Muscle layer of duodenum (tissue), 2 donors: ENCODE results near the gene NKAPL.

ENCODE experiments used
- H3K27ac ChIP-seq: one replicate; pipeline ENCODE4 v1.7.0; 2013; ENCODE audit warnings: mild to moderate bottlenecking, low read length
- H3K27me3 ChIP-seq: one replicate; pipeline ENCODE4 v1.7.0; 2013; ENCODE audit warnings: low read depth, mild to moderate bottlenecking, control low read depth, low read length
- H3K36me3 ChIP-seq, 2 donors: one replicate each; pipeline ENCODE4 v1.7.0; 2013; ENCODE audit warnings: low read length in 2 of 2, control low read depth in 1 of 2, mild to moderate bottlenecking in 1 of 2; ENCODE audit not compliant: insufficient read depth in 2 of 2, control insufficient read depth in 1 of 2
- H3K4me1 ChIP-seq, 2 donors: one replicate each; pipeline ENCODE4 v1.7.0; 2013; ENCODE audit warnings: low read length in 2 of 2, mild to moderate bottlenecking in 2 of 2, control low read depth in 1 of 2, moderate library complexity in 1 of 2; ENCODE audit not compliant: insufficient read depth in 2 of 2, control insufficient read depth in 1 of 2
- H3K4me3 ChIP-seq, 2 donors: one replicate each; pipeline ENCODE4 v1.7.0; 2013; ENCODE audit warnings: low read length in 2 of 2, low read depth in 1 of 2, mild to moderate bottlenecking in 1 of 2
- H3K9me3 ChIP-seq, 2 donors: one replicate each; pipeline ENCODE4 v1.7.0; 2013; ENCODE audit warnings: low read length in 2 of 2, control low read depth in 1 of 2, mild to moderate bottlenecking in 1 of 2; ENCODE audit not compliant: control insufficient read depth in 1 of 2
- donor health status: healthy.

Gene NKAPL

DNA sequence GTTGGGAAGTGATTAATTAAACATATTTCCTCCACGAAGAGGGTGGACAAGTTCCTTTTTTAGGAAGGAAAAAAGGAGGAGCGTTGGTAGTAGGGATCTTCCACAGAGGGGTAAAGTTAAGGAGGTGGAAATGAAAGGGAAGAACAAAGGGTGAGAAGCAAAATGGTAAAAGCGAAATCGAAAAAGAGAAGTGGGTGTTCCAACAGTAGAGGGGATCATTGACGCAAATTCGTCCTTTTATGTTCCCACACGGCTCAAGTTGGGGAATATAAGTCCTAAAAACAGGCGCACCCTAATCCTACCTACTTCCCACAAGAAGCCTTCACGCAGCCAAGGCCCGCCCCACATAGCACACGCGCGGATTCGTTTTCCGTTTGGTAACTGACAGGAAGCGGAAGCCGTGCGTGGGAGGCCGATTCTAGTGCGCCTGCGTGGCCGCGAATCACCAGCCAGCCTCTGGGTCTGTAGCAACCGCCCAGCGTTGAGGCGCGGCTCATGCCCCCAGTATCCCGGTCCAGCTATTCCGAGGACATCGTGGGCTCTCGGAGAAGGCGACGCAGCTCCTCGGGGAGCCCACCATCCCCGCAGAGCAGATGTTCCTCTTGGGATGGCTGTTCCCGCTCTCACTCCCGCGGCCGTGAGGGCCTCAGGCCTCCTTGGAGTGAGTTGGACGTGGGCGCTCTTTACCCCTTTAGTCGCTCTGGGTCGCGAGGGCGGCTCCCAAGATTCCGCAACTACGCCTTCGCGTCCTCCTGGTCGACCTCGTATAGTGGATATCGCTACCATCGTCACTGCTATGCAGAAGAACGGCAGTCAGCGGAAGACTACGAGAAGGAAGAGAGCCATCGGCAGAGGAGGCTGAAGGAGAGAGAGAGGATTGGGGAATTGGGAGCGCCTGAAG lies at the start of gene NKAPL:
NKAPL (plus strand) TSS at position 421 of the 901 bp plus-strand sequence; CDS start at position 496, 75 bp downstream.
- Histone ChIP-seq H3K9me3 (peaks cover 0 to 16% of the 10 kb centered on the region in 2 donors), H3K27ac (no peak within 1 kb of the TSS), H3K4me3 (peak within 1 kb of the TSS; percentile 61 to 68), H3K27me3 (no peaks in the 10 kb centered on the region), H3K36me3 (no peaks in the 10 kb centered on the region), H3K4me1 (peaks cover 0 to 3% of the 10 kb centered on the region in 2 donors)

DNA sequence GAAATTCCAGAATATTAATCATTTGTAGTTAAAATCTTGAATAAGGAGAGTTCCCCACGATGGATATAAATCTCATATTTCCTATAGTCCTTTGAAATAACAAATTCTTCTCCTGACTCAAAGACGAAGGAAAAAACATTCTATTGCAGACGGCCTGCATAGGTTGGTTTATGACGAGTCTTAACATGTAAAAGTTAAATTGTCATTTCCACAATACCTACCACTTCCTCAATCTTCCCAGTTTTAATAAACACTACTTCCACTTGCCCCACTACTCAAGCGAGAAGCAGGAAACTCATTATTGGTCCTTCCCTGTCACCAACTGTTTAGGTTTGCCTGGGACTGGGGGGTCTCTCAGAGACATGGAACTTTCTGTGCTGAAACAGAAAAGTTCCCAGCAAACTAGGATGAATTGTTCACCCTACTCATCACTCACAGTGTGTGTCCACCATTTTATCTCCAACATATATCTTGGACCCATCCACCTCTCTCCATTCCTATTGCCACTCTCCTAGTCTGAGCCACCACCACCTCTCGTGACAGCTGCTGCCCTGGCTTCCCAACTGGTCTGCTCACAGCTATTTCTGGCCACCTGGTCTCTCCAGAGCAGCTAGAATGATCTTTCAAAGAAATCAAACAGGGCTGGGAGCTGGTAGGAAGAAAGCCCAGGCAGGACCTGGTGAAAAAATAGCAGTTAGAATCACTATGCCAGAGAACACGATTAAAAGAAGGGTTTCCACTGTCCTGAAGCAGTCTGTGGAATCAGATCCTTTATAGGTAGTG lies 49.2 kb upstream of the NKAPL start:
- H3K36me3 ChIP-seq = no peaks in the 10 kb centered on the region
- H3K9me3 ChIP-seq = peaks cover 2 to 10% of the 10 kb centered on the region in 2 donors
- peaks cover 0 to 8% of the 10 kb centered on the region in 2 donors for H3K4me1 ChIP-seq
- H3K4me3 ChIP-seq = no peak overlapping the region
- no peak overlapping the region for H3K27ac ChIP-seq
- H3K27me3 ChIP-seq = peaks cover 55% of the 10 kb centered on the region

DNA sequence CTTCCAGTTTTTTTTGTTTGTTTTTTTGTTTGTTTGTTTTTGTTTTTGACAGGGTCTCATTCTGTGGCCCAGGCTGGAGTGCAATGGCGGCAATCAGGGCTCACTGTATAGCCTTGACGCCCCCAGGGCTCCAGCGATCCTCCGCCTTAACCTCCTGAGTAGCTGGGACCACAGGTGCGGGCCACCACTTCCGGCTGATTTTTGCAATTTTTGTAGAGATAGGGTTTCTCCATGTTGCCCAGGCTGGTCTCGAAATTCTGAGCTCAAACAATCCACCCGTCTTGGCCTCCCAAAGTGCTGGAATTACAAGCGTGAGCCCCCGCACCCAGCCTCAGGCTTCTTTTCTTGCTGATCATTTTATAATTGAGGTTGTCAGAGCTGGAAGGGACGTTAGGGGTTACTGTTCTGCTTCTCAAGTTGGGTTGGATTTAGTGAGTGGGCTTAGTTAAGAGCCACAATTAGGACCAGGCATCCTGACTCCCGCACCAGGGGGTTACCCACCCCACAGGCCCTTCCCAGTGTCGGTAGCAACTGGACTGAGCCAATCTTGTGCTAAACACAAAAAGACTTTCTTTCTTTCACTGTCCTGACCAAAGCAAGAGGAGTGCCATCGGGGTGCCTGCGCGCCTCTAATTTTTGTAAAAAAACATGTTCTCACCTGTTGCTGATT lies 47.1 kb upstream of the NKAPL start:
- H3K27ac ChIP-seq = no peak overlapping the region
- H3K4me1 ChIP-seq = peaks cover 0 to 8% of the 10 kb centered on the region in 2 donors
- peaks cover 58% of the 10 kb centered on the region for H3K27me3 ChIP-seq
- H3K36me3 ChIP-seq = no peaks in the 10 kb centered on the region
- peaks cover 0 to 4% of the 10 kb centered on the region in 2 donors for H3K9me3 ChIP-seq
- H3K4me3 ChIP-seq = peak overlapping the region; percentile 34 to 62

DNA sequence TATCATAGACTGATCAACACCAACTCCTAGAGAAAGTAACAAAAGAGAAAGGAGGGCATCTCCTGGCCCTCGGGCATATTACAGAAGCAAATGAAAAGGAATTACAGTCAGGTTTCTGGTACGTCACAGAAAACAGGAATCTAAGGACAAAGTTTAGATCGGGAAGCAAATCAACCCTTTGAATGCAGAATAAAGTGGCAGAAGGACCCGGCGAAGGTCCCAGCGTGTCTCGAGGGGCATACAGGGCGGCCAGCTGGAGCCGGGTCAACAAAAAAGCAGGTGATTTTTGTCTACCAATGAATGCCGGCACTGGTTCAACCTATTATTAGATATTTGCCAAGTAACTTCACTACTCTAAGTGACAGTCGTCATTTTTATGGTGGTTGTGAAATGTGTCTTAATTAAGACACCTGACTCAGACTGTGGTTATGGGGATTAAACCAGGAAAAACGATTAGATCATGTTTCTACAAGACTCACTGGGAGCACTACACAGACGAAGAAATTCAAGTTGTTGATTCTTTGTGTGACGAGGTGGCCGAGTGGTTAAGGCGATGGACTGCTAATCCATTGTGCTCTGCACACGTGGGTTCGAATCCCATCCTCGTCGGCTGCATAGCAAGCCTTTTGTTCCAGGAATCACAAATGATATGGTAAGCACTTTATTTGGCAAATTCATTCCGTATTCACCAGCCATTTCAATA lies 46.4 kb upstream of the NKAPL start:
- no peaks in the 10 kb centered on the region for H3K36me3 ChIP-seq
- H3K27me3 ChIP-seq = peaks cover 51% of the 10 kb centered on the region
- peaks cover 0 to 8% of the 10 kb centered on the region in 2 donors for H3K4me1 ChIP-seq
- no peaks in the 10 kb centered on the region for H3K9me3 ChIP-seq
- peak overlapping the region; percentile 34 for H3K27ac ChIP-seq
- H3K4me3 ChIP-seq = peak overlapping the region; percentile 34 to 62

DNA sequence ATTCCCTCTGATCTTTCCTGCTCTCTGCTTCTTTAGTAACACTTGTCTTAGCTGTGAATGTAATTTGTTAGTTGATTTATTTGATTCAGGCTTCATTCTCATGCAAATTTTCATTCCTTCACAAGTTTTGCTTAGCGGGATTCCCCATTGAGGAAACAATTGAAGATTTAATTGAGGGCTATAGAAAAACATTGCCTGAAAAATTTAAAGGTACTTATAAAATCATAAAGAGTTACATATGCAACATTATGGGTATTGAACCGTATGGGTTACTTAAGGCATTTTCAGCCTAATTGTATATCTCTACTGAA lies 45.9 kb upstream of the NKAPL start:
- peaks cover 46% of the 10 kb centered on the region for H3K27me3 ChIP-seq
- peaks cover 0 to 9% of the 10 kb centered on the region in 2 donors for H3K4me1 ChIP-seq
- peak overlapping the region in 1 of 2 donors; percentile 62 for H3K4me3 ChIP-seq
- H3K9me3 ChIP-seq = no peaks in the 10 kb centered on the region
- H3K36me3 ChIP-seq = no peaks in the 10 kb centered on the region
- H3K27ac ChIP-seq = no peak overlapping the region

DNA sequence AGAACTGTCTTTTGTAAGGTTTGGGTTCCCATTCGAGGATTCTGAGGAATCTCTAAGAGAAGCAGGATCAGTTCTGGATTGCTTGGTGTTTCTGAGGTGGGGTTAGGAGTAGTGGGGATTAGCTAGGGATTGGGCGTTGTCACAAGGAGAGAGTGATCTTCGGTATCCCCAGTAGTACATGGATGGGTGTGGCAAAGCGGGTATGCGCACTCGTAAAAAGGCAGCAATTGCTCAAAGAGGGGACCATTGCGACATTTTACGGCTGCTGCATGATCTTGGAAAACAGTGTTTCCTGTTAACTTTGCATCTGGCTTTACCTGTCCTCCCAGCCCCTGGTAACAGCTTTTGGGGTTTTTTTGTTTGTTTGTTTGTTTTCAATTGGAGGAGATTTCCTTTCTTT lies 43.7 kb upstream of the NKAPL start:
- Histone ChIP-seq H3K4me3 (peak overlapping the region in 1 of 2 donors; percentile 13), H3K27ac (no peak overlapping the region), H3K9me3 (no peaks in the 10 kb centered on the region), H3K27me3 (peaks cover 28% of the 10 kb centered on the region), H3K36me3 (no peaks in the 10 kb centered on the region), H3K4me1 (peaks cover 0 to 17% of the 10 kb centered on the region in 2 donors)

DNA sequence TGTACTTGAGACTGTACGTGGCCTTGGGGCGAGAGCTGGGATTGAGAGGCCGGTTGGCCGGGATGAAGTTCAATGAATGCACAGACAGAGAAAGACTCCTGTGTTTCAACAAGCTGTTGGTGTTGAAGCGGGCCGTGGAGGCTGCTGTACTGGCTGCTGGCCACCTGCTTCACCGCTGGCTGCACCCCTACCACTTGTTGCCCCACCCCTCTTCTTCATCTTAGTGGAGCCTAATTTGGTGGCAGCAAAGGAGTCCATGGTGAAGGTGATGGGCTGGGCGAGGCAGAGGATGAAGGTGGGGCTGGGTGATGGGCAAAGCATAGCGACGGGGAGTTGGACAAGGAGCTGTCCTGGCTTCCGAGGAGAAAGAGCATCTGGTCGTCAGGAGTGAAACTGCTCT lies 41.2 kb upstream of the NKAPL start:
- Histone ChIP-seq H3K9me3 (no peaks in the 10 kb centered on the region), H3K4me1 (peaks cover 0 to 14% of the 10 kb centered on the region in 2 donors), H3K36me3 (no peaks in the 10 kb centered on the region), H3K4me3 (peak overlapping the region in 1 of 2 donors; percentile 69), H3K27ac (no peak overlapping the region), H3K27me3 (peaks cover 13% of the 10 kb centered on the region)

DNA sequence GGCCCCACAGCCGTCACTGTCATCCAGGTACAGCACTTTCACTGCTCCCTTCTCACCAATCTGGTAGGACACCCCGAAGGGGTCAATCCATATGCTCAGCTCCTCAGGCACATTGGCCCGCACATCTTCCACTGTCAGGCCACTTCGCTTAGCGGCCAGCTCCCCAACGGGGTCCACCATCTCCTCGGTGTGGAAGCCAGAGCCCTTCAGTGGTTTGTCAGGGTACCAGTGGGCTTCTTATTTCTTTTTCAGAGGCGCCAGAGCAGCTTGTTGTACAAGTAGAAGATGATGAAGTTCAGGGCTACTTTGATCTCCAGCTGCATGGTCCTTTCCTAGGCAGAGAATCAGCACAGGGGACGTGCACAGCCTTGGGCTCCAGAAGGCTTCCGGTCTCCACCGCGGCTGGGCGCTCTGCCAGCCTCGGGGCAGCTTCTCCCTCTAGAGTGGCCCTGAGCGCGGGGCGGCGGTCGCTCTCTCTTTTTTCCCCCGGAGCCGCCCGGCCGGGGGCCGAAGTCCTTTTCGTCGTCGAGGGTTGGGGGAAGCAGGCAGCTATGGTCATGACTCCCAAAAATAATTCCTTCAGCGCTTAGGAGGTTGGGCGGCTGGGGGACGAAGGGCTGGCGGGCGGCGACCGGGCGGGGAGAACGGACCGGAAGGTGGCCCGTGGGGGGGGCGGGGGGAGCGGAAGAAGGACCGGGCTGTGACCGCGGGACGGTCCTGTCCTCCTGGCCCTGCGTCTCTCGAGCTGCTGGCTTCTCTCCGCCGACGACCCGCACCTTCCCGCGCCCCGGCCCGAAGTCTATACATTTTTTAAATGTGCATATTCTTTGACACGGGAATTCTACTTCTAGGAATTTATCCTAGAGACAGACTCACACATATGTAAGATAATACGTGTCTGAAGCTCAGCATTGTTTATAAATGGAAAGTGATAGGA lies 40.5 kb upstream of the NKAPL start:
- Histone ChIP-seq H3K4me3 (peak overlapping the region; percentile 69), H3K27ac (no peak overlapping the region), H3K9me3 (no peaks in the 10 kb centered on the region), H3K36me3 (no peaks in the 10 kb centered on the region), H3K27me3 (peaks cover 12% of the 10 kb centered on the region), H3K4me1 (peaks cover 0 to 14% of the 10 kb centered on the region in 2 donors)

DNA sequence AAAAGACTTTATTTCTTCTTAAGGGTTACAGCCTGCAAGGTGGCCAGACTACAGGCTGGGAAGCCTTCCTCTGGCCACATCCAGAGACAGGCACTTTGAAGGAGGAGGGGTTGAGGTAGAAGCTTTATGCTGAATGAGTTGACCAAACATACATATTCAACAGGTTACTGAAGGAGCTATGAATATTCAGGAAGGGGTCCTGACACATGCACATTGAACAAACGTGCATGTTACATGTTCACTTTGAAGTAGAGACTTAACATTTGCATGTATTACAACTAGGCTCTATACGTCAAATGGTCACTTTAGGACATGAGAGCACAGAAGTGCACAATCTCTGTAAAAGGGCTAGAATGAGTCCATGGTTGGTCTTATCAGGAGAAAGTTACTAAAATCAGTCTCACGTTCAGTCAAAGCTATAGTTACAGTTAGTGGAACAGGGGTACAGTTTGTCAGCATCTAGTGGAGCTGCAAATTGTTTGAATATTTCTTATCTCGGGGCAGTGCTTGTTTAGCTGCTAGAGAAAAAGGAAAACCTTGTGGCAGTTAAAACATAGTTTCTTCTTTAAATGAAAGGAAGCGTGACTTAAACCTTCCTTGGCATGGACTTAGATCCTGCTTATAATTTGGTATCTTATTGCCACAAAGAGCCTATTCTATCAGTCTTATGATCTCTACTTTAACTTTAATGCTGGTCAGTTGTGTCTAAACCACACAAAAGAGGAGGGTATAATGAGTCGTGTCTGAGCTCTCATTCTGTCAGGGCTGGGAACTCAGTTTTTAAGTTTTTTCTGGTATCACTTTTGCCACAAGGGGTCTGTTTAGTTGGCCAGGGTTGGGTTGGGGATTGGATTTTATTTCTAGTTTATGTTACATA lies 38.6 kb upstream of the NKAPL start:
- no peak overlapping the region for H3K27ac ChIP-seq
- peaks cover 3% of the 10 kb centered on the region for H3K27me3 ChIP-seq
- H3K4me1 ChIP-seq = peaks cover 0 to 20% of the 10 kb centered on the region in 2 donors
- no peaks in the 10 kb centered on the region for H3K36me3 ChIP-seq
- no peaks in the 10 kb centered on the region for H3K9me3 ChIP-seq
- no peak overlapping the region for H3K4me3 ChIP-seq
